HepG2 (cell line): ENCODE data around the gene CPEB2. TPM values are rescaled to one million over a fixed set of nuclear protein-coding genes. Genes with fewer than 3 reads are reported as not detected.
A peak's percentile ranks its signal among the peaks of the same experiment; 100 is the strongest.

Experiments
- ERF ChIP-seq: IDR thresholded peaks from 2 replicates; pipeline ENCODE4 v1.6.1; 2018; ENCODE audit warnings: missing biosample characterization, missing genetic modification reagents
- FOXA3 ChIP-seq: IDR thresholded peaks from 2 replicates; pipeline ENCODE4 v1.6.1; 2016; ENCODE audit warnings: missing genetic modification reagents, missing compliant biosample characterization
- GABPB1 ChIP-seq: IDR thresholded peaks from 2 replicates; pipeline ENCODE4 v1.6.1; 2016; ENCODE audit warnings: mild to moderate bottlenecking, missing genetic modification reagents, moderate library complexity, missing compliant biosample characterization
- HOXA3 ChIP-seq: sonication (generic); formaldehyde crosslinking; IDR thresholded peaks from 2 replicates; pipeline ENCODE4 v1.5.0; 2020; ENCODE audit warnings: missing genetic modification reagents
- RFX1 ChIP-seq: fragments of 450-650 bp; IDR thresholded peaks from 2 replicates; pipeline ENCODE4 v1.6.1; 2017
- YEATS4 ChIP-seq: sonication (generic); formaldehyde crosslinking; IDR thresholded peaks from 2 replicates; pipeline ENCODE4 v1.4.0; 2020; ENCODE audit warnings: missing genetic modification reagents, borderline replicate concordance
- ZNF225 ChIP-seq: sonication (generic); formaldehyde crosslinking; IDR thresholded peaks from 2 replicates; pipeline ENCODE4 v1.4.0; 2020; ENCODE audit warnings: mild to moderate bottlenecking, missing genetic modification reagents
- ZNF251 ChIP-seq: sonication (generic); formaldehyde crosslinking; IDR thresholded peaks from 2 replicates; pipeline ENCODE4 v1.9.0; 2021; ENCODE audit warnings: mild to moderate bottlenecking, missing genetic modification reagents
- ZNF317 ChIP-seq: sonication (generic); formaldehyde crosslinking; IDR thresholded peaks from 2 replicates; pipeline ENCODE4 v1.5.0; 2020; ENCODE audit warnings: mild to moderate bottlenecking, missing genetic modification reagents
- ZNF883 ChIP-seq: sonication (generic); formaldehyde crosslinking; IDR thresholded peaks from 2 replicates; pipeline ENCODE4 v1.5.1; 2020; ENCODE audit warnings: mild to moderate bottlenecking, missing genetic modification reagents; ENCODE audit errors: not compliant biosample characterization
- polyA plus RNA-seq, 8 experiments: library from polyadenylated mRNA; depleted of rRNA in 3 of 8; stranded (reverse) in 7 of 8; unstranded in 1 of 8; fragments of >200 nt; fragmentation: Illumina TruSeq in 4 of 8; extraction: Trizol in 4 of 8; gene quantifications; 2 replicates each; pipeline versions ENCODE4 v1.2.1 to v1.2.3, GENCODE V29; 2011 to 2016; ENCODE audit warnings: low read depth in 4 of 8, missing spikeins in 1 of 8, mixed read lengths in 1 of 8; ENCODE audit not compliant: insufficient read depth in 1 of 8
- total RNA-seq, 5 experiments: library from RNA; depleted of rRNA; stranded (reverse); fragments of >200 nt; fragmentation: Illumina TruSeq; extraction: Trizol; gene quantifications; 2 replicates each; pipeline ENCODE4 v1.2.3, GENCODE V29; 2016; ENCODE audit warnings: low read depth in 1 of 5
- TF ChIP-seq, protein P1 (sequence below): sonication (generic); formaldehyde crosslinking; IDR thresholded peaks from 2 replicates; pipeline ENCODE4 v1.5.0; 2020; ENCODE audit warnings: mild to moderate bottlenecking, missing genetic modification reagents
- TF ChIP-seq, protein P2 (sequence below): conservative IDR thresholded peaks from 2 replicates; pipeline ENCODE4 v1.6.1; 2018; ENCODE audit warnings: missing genetic modification reagents
- TF ChIP-seq, protein P3 (sequence below): sonication (generic); formaldehyde crosslinking; IDR thresholded peaks from 2 replicates; pipeline ENCODE4 v1.4.0; 2020; ENCODE audit warnings: missing genetic modification reagents
- TF ChIP-seq, protein P4 (sequence below): sonication (generic); formaldehyde crosslinking; IDR thresholded peaks from 2 replicates; pipeline ENCODE4 v1.4.0; 2020; ENCODE audit warnings: mild to moderate bottlenecking, missing genetic modification reagents
- TF ChIP-seq, protein P5 (sequence below): sonication (generic); formaldehyde crosslinking; IDR thresholded peaks from 2 replicates; pipeline ENCODE4 v1.5.1; 2020; ENCODE audit warnings: mild to moderate bottlenecking, missing genetic modification reagents, borderline replicate concordance

CPEB2 gene
- total and polyA plus RNA-seq, 2 of the 13 experiments (the other 11 are each of a cell fraction or from before 2014, with no cell fraction given), result 2.0 to 2.5 TPM

DNA sequence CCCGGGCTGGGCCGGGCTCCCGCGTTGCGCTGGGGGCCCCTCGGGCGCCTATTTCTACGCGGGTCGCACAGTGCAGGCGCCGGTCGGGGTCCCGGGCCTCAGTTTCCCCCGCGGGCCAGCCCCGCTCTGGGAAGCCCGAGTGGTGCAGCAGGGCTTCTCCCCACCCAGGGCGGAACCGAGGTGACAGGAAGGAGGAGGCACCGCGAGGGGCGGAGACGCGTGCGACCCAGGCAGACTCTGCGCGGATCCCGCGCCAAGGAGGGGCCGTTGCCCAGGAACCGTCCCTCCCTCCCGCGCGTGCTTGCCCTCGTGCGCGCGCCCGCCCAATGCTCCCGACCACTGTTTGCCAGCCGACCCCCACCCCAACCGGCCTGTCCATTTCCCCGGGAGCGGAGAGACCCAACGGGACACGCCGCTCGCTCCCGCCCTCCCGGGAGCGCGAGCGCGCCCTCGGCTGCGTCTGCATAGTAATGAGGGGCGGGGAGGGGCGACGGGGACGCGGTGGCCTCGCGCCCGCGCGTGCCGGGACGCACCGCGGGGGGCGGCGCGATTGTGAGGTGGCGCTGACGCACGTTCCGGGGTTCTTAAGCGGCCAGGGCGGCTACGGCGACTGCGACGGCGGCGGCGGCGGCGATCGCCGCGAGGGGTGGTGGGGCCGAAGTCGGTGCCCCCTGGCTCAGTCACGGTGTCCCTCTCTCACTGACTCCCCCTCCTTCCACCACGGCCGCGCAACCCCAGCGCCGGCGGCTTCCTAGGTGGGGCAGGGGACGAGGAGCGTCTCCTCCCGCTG, at the start of gene CPEB2 (continued):
- TF ChIP-seq, protein P1, sequence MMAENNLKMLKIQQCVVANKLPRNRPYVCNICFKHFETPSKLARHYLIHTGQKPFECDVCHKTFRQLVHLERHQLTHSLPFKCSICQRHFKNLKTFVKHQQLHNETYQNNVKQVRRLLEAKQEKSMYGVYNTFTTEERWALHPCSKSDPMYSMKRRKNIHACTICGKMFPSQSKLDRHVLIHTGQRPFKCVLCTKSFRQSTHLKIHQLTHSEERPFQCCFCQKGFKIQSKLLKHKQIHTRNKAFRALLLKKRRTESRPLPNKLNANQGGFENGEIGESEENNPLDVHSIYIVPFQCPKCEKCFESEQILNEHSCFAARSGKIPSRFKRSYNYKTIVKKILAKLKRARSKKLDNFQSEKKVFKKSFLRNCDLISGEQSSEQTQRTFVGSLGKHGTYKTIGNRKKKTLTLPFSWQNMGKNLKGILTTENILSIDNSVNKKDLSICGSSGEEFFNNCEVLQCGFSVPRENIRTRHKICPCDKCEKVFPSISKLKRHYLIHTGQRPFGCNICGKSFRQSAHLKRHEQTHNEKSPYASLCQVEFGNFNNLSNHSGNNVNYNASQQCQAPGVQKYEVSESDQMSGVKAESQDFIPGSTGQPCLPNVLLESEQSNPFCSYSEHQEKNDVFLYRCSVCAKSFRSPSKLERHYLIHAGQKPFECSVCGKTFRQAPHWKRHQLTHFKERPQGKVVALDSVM (CRISPR knock-in tag), result 0 out of 2 replicates have a peak, but pooled peaks have one; percentile 50
- TF ChIP-seq RFX1 (peak; percentile 20; the same call in 1 of the 2 replicates), ZNF883 (no peak), FOXA3 (CRISPR knock-in tag) (peak; percentile 34; the same call in 1 of the 2 replicates), GABPB1 (CRISPR knock-in tag) (peak; percentile 89), ZNF225 (CRISPR knock-in tag) (no peak), ERF (CRISPR knock-in tag) (peak; percentile 31), ZNF251 (CRISPR knock-in tag) (no peak), YEATS4 (peak; percentile 33; the same call in 1 of the 2 replicates), HOXA3 (CRISPR knock-in tag) (peak; percentile 89), ZNF317 (CRISPR knock-in tag) (0 out of 2 replicates have a peak, but pooled peaks have one; percentile 47)
- TF ChIP-seq, protein P2, sequence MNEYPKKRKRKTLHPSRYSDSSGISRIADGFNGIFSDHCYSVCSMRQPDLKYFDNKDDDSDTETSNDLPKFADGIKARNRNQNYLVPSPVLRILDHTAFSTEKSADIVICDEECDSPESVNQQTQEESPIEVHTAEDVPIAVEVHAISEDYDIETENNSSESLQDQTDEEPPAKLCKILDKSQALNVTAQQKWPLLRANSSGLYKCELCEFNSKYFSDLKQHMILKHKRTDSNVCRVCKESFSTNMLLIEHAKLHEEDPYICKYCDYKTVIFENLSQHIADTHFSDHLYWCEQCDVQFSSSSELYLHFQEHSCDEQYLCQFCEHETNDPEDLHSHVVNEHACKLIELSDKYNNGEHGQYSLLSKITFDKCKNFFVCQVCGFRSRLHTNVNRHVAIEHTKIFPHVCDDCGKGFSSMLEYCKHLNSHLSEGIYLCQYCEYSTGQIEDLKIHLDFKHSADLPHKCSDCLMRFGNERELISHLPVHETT, result no peak; the same call in none of the 2 replicates
- TF ChIP-seq, protein P3, sequence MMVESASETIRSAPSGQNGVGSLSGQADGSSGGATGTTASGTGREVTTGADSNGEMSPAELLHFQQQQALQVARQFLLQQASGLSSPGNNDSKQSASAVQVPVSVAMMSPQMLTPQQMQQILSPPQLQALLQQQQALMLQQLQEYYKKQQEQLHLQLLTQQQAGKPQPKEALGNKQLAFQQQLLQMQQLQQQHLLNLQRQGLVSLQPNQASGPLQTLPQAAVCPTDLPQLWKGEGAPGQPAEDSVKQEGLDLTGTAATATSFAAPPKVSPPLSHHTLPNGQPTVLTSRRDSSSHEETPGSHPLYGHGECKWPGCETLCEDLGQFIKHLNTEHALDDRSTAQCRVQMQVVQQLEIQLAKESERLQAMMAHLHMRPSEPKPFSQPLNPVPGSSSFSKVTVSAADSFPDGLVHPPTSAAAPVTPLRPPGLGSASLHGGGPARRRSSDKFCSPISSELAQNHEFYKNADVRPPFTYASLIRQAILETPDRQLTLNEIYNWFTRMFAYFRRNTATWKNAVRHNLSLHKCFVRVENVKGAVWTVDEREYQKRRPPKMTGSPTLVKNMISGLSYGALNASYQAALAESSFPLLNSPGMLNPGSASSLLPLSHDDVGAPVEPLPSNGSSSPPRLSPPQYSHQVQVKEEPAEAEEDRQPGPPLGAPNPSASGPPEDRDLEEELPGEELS, result 0 out of 2 replicates have a peak, but pooled peaks have one; percentile 31
- TF ChIP-seq, protein P4, sequence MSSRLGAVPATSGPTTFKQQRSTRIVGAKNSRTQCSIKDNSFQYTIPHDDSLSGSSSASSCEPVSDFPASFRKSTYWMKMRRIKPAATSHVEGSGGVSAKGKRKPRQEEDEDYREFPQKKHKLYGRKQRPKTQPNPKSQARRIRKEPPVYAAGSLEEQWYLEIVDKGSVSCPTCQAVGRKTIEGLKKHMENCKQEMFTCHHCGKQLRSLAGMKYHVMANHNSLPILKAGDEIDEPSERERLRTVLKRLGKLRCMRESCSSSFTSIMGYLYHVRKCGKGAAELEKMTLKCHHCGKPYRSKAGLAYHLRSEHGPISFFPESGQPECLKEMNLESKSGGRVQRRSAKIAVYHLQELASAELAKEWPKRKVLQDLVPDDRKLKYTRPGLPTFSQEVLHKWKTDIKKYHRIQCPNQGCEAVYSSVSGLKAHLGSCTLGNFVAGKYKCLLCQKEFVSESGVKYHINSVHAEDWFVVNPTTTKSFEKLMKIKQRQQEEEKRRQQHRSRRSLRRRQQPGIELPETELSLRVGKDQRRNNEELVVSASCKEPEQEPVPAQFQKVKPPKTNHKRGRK (CRISPR knock-in tag), result no peak
- TF ChIP-seq, protein P5, sequence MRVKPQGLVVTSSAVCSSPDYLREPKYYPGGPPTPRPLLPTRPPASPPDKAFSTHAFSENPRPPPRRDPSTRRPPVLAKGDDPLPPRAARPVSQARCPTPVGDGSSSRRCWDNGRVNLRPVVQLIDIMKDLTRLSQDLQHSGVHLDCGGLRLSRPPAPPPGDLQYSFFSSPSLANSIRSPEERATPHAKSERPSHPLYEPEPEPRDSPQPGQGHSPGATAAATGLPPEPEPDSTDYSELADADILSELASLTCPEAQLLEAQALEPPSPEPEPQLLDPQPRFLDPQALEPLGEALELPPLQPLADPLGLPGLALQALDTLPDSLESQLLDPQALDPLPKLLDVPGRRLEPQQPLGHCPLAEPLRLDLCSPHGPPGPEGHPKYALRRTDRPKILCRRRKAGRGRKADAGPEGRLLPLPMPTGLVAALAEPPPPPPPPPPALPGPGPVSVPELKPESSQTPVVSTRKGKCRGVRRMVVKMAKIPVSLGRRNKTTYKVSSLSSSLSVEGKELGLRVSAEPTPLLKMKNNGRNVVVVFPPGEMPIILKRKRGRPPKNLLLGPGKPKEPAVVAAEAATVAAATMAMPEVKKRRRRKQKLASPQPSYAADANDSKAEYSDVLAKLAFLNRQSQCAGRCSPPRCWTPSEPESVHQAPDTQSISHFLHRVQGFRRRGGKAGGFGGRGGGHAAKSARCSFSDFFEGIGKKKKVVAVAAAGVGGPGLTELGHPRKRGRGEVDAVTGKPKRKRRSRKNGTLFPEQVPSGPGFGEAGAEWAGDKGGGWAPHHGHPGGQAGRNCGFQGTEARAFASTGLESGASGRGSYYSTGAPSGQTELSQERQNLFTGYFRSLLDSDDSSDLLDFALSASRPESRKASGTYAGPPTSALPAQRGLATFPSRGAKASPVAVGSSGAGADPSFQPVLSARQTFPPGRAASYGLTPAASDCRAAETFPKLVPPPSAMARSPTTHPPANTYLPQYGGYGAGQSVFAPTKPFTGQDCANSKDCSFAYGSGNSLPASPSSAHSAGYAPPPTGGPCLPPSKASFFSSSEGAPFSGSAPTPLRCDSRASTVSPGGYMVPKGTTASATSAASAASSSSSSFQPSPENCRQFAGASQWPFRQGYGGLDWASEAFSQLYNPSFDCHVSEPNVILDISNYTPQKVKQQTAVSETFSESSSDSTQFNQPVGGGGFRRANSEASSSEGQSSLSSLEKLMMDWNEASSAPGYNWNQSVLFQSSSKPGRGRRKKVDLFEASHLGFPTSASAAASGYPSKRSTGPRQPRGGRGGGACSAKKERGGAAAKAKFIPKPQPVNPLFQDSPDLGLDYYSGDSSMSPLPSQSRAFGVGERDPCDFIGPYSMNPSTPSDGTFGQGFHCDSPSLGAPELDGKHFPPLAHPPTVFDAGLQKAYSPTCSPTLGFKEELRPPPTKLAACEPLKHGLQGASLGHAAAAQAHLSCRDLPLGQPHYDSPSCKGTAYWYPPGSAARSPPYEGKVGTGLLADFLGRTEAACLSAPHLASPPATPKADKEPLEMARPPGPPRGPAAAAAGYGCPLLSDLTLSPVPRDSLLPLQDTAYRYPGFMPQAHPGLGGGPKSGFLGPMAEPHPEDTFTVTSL (CRISPR knock-in tag), result 0 out of 2 replicates have a peak, but pooled peaks have one; percentile 27
